GM19328 (cell line): ENCODE data around the gene NRCAM.

Experiments used
- ATAC-seq: cut with Tn5 transposase; IDR thresholded peaks from one replicate; pipeline ENCODE4 v1.9.1; 2021; ENCODE audit warnings: mild to moderate bottlenecking, moderate library complexity; ENCODE audit not compliant: unreplicated experiment

Gene NRCAM

GRCh38 chr7:108252177-108252576 lies 204.1 kb downstream of the NRCAM start:
- ATAC-seq, result no peak

- ATAC-seq, result no peak
These were observed 204.5 kb downstream of the NRCAM start for GRCh38 chr7:108251700-108252099.

DNA sequence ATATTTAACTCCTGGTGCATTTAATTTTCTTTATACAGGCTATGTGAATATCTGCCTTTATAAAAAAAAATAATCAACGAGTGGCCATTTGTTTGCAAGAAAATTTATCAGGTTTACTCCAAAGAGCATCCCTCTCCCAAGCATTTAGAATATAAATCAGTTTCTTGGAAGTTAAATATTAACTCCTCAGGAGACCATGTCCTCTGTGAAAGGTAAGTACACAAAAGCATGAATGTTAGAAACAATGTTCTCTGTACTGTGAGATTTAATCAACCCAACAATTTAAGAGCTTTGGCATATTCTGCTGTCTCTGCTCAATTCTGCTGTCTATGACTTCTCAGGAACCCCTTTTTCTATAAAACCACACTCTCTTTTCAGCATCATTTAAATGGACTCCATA lies 206.8 kb downstream of the NRCAM start:
- ATAC-seq, result no peak

GRCh38 chr7:108248821-108249220 lies 207.4 kb downstream of the NRCAM start:
- no peak for ATAC-seq

- ATAC-seq, result no peak
These were observed 207.8 kb downstream of the NRCAM start for GRCh38 chr7:108248418-108248817.

DNA sequence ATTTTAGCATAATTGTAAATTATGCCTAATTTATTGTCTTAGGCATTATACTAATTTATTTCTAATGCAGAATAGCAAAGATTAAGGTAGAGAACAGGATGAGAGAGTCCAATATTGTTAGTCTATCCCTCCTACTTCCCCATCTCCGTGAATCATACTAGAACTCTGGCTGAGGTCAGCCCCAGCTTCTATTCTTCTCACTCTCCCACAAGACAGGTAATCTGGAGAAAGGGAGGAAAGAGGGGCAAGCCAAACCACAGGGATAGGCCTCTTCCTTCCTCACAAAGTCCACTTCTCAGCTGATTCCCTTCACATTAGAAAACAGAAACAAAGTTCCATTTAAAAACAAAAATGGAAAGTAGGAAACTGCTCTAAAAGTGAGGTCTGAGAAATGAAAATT lies 208.6 kb downstream of the NRCAM start:
- no peak for ATAC-seq

GRCh38 chr7:108246227-108246837 lies 209.9 kb downstream of the NRCAM start:
- ATAC-seq, result no peak

DNA sequence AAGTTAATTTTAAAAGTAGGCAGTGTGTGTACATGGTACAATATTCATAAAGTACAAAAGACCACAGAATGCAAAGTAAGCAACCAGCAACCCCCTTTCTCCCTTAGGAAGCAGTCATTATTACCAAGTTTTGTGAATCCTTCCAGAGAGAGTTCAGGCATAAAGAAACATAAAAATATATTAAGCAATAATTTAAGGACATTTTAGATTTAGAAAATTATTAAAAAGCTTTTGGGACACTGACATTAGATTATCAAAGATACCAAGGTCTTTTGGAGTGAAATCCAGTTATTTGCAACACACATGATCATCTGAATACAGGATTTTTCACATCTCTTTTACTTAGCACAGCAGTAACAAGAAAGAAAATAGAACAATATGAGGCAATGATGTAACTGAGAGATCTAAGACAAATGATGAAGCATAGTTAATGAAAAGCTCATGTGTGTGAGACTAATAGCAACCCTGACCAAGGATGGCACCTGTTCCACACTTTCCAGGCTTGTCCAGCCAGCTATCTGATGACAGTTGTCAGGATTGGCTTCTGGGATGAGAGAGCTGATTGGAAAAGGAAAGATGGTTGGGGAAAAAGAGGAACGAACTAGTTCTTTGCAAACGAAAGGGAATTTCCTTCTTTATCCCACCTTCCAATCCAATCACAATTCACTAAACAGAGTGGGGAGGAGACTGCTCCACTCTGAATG lies 210.6 kb downstream of the NRCAM start:
- ATAC-seq, result no peak

GRCh38 chr7:108244110-108244509 lies 212.1 kb downstream of the NRCAM start:
- ATAC-seq, result no peak

DNA sequence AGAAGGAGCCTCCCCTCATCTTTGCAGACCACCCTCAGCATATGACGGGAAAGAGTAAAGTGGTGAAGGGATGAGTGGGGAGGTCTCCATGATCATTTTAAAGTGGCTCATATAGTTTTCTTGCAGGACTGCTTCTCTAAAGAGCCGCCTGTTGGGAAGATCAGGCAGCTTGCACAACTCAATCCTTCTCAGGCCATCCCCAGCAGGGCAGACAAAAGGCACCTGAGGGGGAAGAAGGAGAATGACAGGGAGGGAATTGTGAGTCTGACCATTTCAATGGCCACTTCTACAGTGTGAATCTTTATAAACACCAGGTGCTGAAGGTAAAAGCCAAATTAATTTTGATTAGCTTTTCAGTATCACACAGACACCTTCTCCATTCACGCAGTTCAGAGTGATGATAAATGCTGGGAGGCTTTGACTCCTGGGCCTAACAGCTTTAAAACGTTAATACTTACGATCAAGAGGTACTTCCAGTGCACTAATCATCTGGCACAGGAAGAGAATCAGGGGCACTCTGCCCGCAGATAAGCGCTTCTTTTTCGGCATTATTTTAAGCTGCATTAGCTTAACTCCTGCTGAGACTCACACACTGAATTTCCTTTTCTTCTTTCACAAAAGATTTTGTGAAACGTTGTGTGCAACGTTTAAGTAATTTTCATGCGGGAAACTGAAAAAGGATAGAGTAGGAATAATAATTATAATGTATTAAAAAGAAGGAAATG lies 216.6 kb downstream of the NRCAM start:
- ATAC-seq, result no peak

DNA sequence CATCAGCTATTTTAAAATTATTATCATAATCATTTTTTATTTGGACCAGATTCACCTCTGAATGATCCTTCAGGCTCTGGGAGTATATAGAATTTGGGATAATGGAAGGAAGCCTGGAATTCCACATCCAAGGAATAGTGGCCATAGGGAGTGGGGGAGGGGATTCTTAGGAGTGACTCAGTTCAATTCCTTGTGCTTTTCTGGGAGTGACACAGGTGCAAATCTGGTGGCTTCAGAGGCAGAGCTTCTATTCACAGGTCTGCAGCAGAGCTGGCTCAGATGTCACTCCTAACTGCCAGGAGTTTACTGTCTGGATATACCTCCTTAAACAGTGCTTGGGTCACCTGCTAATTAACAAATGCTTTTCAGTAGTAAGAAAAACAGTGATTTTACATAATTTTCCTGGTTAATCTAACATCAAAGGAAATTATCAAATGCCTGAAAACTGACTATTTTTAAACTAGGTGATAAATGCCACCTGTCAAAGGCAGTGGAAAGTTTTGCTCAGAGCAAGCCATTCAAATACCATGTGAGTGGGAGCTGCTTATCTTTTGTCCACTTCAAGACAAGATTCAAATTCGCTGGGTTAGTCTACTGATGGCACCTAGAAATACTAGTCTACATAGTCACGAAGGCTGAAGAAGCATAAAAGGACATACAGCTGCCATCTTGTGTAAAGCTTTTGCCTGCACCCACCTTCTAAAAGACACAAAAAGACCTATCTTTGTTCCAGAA lies 219.4 kb downstream of the NRCAM start:
- ATAC-seq, result no peak

DNA sequence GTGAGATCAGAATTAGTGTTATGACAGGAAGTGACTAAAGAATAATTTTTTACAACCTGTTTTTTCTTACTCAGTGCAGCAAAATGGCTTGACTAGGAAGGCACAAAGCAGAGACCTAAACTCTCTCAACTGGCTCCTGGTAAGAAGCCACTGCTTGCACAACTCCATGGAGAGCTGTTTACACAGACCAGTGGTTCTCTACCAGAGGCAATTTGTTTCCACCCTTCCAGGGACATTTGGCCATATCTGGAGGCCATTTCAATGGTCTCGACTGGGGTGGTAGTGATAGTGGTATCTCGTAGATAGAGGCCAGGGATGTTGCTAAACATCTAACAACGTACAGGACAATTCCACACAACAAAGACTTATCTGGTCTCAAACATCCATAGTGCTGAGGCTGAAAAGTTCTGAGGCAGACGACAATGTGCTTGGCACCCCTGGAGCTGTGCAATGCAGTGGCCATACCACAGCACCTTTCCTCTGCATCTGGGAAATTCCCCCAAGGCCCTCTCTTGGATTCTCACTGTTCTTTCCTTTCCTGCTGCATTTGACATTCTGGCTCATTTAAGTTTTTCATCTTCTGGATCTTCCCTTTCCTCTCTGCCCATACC lies 220.7 kb downstream of the NRCAM start:
- ATAC-seq, result no peak

DNA sequence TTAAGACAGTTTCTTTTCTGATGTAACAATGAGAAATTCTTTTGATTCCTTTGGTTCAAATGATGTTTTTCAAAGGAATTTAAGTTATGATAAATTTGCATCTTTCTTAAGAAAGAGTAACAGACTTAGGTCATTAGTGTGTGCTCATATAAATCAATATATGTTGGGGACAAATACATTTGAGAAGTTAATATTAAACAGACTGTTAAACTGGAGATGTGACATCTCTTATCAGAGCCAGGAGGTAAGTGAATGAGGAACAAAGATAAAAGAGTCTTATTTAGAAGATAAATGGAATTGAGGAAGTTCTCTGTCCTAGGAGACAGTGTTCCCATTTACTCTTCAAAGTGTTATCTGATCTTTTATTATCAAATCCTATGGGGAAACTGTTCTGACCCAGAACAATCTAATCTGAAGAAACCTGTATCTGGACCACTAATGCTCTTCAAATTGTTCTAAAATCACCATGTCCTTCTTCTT lies 221.2 kb downstream of the NRCAM start:
- ATAC-seq, result no peak

GRCh38 chr7:108234281-108234680 lies 222.0 kb downstream of the NRCAM start:
- ATAC-seq, result no peak

DNA sequence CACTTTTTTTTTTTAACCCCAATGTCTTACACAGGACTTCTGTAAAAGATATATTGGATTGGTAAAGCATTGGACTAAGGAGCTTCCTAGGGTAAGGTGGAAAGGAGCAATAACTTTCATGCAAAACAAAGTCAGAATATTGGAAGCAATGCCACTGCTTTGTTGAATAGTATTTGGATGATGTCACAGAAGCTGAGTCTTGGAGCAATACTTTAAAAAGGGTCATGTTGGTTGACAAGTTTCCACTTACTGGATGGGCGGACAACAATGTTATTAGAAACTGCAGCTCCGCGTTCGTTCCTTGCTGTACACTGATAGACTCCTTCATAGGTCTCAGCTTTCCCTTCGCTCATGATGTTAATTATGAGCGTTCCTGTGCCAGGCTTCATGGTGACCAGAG lies 224.2 kb downstream of the NRCAM start:
- no peak for ATAC-seq

DNA sequence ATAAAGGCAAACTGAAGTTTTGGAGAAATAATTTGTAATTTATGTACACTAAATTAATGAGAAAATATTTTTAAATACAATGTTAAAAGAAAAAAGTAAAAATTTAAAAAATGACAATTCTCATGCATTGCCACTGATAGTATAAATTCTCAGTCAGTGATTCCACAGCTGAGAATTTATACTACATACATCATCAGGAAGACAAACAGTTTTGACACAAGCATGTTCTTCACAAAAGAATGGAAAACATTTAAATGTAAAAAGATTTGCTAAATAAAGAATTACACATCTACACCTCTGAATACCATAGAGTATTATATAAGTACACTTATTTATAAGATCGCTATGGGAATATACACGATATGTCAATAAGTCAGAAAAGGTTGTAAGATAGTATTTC lies 225.0 kb downstream of the NRCAM start:
- ATAC-seq, result no peak

GRCh38 chr7:108227366-108227765 lies 228.9 kb downstream of the NRCAM start:
- ATAC-seq, result no peak

GRCh38 chr7:108226816-108227299 lies 229.4 kb downstream of the NRCAM start:
- no peak for ATAC-seq

GRCh38 chr7:108225531-108226181 lies 230.6 kb downstream of the NRCAM start:
- ATAC-seq, result no peak

GRCh38 chr7:108224387-108224786 lies 231.8 kb downstream of the NRCAM start:
- no peak for ATAC-seq
